Thyroid gland (tissue), 4 donors: ENCODE results near the gene VPS11. TPM values are rescaled to one million over a fixed set of nuclear protein-coding genes. Genes with fewer than 3 reads are reported as not detected.

Experiments used
- DNase-seq, 2 donors: peaks; one replicate each; pipeline ENCODE4 v3.0.0-alpha.2; 2019
- H3K27ac ChIP-seq, 3 donors: fragments of 200-600 bp; sonication (generic); 1 replicate in 2 of 3; 2 replicates in 1 of 3; pipeline ENCODE4 v1.5.1; 2016 to 2019; ENCODE audit warnings: mild to moderate bottlenecking in 1 of 3, moderate library complexity in 1 of 3
- H3K27me3 ChIP-seq: fragments of 200-600 bp; sonication (generic); one replicate; pipeline ENCODE4 v1.5.1; 2019
- H3K36me3 ChIP-seq, 2 donors: fragments of 200-600 bp; sonication (generic); one replicate each; pipeline ENCODE4 v1.5.1; 2016 to 2019
- H3K4me1 ChIP-seq, 2 donors: fragments of 200-600 bp; sonication (generic); one replicate each; pipeline ENCODE4 v1.5.1; 2017 to 2019
- H3K4me3 ChIP-seq, 3 donors: fragments of 200-600 bp; sonication (generic); replicated peaks in 1 of 3; 1 replicate in 2 of 3; 2 replicates in 1 of 3; pipeline ENCODE4 v1.5.1; 2016; ENCODE audit warnings: mild to moderate bottlenecking in 1 of 3
- H3K9me3 ChIP-seq: fragments of 200-600 bp; sonication (generic); one replicate; pipeline ENCODE4 v1.5.1; 2017
- CTCF ChIP-seq, 6 experiments: fragments of 200-600 bp in 3 of 6; fragments of 450-650 bp in 3 of 6; sonication (generic) in 3 of 6; IDR thresholded peaks; one replicate each; pipeline ENCODE4 v1.5.1; 2016 to 2019; ENCODE audit warnings: antibody characterized with exemption in 6 of 6, mild to moderate bottlenecking in 2 of 6, inconsistent platforms in 1 of 6, moderate library complexity in 1 of 6
- POLR2A ChIP-seq, 2 donors: fragments of 450-650 bp; IDR thresholded peaks; one replicate each; pipeline ENCODE4 v1.6.1; 2017; ENCODE audit warnings: antibody characterized with exemption in 2 of 2, mild to moderate bottlenecking in 2 of 2, moderate library complexity in 1 of 2
- WGBS, 2 donors: methylation state at CpG; one replicate each; pipeline ENCODE4 v1.1.5; 2017; 5-methylcytosine and 5-hydroxymethylcytosine counted together
- intact Hi-C: fragments of 100-400 bp; cut with DNase I; formaldehyde crosslinking; loops from one replicate; pipeline ENCODE4 v1.15.1; 2023
- total RNA-seq, 4 donors: library from RNA; depleted of rRNA; stranded (reverse); fragments of >200 nt; gene quantifications; one replicate each; pipeline ENCODE4 v1.2.3, GENCODE V29; 2016

VPS11 gene
- total RNA-seq, 4 donors from 2014 or later: 40.3 to 64.4 (median 47.4) TPM

GRCh38 chr11:119085437-119085847 is 17.8 kb downstream of the VPS11 start:
- no peak for DNase-seq
- H3K9me3 ChIP-seq: no peaks in the 10 kb centered on the region
- peak overlapping the region in 2 of 3 donors; percentile 87 to 93 for H3K27ac ChIP-seq
- 0 to 2% methylated on average over 12 to 13 of the region's 13 CpGs for WGBS, 2 donors
- H3K4me3 ChIP-seq: peak overlapping the region in 2 of 3 donors; percentile 13 to 54
- no peaks in the 10 kb centered on the region for H3K27me3 ChIP-seq
- TF ChIP-seq CTCF (IDR thresholded peaks at IDR 0.05): no peak
- no peak for TF ChIP-seq POLR2A (IDR thresholded peaks at IDR 0.05)
- peaks cover 10 to 32% of the 10 kb centered on the region in 2 donors for H3K4me1 ChIP-seq
- intact Hi-C loops: no loop called here
- H3K36me3 ChIP-seq: peaks cover 23% of the 10 kb centered on the region in 2 donors

GRCh38 chr11:119087123-119087522 is 19.5 kb downstream of the VPS11 start:
- no peak for DNase-seq
- H3K4me1 ChIP-seq: peaks cover 10 to 32% of the 10 kb centered on the region in 2 donors
- 71% methylated on average over 6 of the region's 6 CpGs for WGBS, 2 donors

DNA sequence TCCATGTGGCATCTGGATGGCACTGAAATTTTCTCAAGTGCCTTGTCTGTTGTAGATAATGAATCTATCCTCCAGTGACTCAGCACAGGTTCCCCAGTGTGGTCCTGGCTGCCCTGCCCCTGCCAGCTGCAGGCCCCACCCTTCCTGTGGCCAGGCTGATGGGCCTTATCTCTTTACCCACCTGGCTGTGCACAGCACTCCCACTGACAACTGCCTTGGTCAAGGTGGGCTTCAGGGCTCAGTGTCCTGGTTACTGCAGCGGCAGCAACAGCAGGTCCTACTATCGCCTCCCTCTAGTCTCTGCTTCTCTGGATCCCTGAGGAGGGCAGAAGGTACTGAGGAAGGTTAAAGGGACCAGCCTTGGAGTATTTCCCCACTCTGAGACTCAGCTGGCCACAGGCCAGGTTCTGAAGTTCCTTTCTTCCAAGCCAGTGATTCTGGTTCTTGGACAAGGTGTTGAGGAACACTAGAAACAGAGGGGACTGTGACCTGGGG is 20.2 kb downstream of the VPS11 start:
- no peaks in the 10 kb centered on the region for H3K36me3 ChIP-seq
- H3K9me3 ChIP-seq: no peaks in the 10 kb centered on the region
- intact Hi-C loops: no loop called here
- DNase-seq: peak; percentile 74 to 83
- peak overlapping the region in 1 of 3 donors; percentile 30 for H3K27ac ChIP-seq
- TF ChIP-seq POLR2A (IDR thresholded peaks at IDR 0.05) (no peak), CTCF (IDR thresholded peaks at IDR 0.05) (no peak)
- no peak overlapping the region for H3K4me3 ChIP-seq
- peaks cover 10 to 38% of the 10 kb centered on the region in 2 donors for H3K4me1 ChIP-seq
- WGBS, 2 donors: 20 to 60% methylated on average over 1 to 2 of the region's 2 CpGs
- H3K27me3 ChIP-seq: no peaks in the 10 kb centered on the region

More at GRCh38 chr11:119087123-119087522, 19.5 kb downstream of the VPS11 start:
- no peak overlapping the region for H3K27ac ChIP-seq
- intact Hi-C loops: no loop called here
- H3K36me3 ChIP-seq: peaks cover 6% of the 10 kb centered on the region in 2 donors
- no peak overlapping the region for H3K4me3 ChIP-seq
- TF ChIP-seq POLR2A (IDR thresholded peaks at IDR 0.05) (no peak), CTCF (IDR thresholded peaks at IDR 0.05) (no peak)
- no peaks in the 10 kb centered on the region for H3K9me3 ChIP-seq
- H3K27me3 ChIP-seq: no peaks in the 10 kb centered on the region

DNA sequence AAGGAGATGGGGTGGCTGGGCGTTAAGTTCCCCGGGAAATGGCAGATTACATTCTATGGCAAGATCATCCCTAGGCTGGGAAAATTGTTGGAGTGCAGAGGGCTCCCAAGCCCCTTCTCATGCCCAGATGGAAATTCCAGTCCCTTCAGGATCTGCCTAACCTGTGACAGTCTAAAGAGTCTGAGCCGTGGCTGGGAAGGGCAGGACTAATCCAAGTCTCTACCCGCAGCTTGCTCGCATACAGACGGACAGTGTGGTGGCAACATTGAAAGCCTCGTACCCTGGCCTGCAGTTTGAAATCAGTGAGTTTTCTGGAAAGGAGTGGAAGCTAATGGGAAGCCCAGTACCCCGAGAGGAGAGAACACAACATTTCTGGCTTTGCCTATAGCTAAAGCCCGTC is 20.8 kb downstream of the VPS11 start:
- WGBS, 2 donors: 93 to 95% methylated on average over 9 of the region's 9 CpGs
- no peak for DNase-seq
- no peak overlapping the region for H3K4me3 ChIP-seq
- H3K36me3 ChIP-seq: no peaks in the 10 kb centered on the region
- no peaks in the 10 kb centered on the region for H3K9me3 ChIP-seq
- peaks cover 16 to 44% of the 10 kb centered on the region in 2 donors for H3K4me1 ChIP-seq
- H3K27me3 ChIP-seq: no peaks in the 10 kb centered on the region
- TF ChIP-seq CTCF (IDR thresholded peaks at IDR 0.05) (no peak), POLR2A (IDR thresholded peaks at IDR 0.05) (no peak)
- H3K27ac ChIP-seq: peak overlapping the region in 1 of 3 donors; percentile 30
- intact Hi-C loops: no loop called here

GRCh38 chr11:119089319-119089718 is 21.7 kb downstream of the VPS11 start:
- intact Hi-C loops: no loop called here
- Histone ChIP-seq H3K4me1 (peaks cover 20 to 48% of the 10 kb centered on the region in 2 donors), H3K9me3 (no peaks in the 10 kb centered on the region), H3K27ac (no peak overlapping the region), H3K27me3 (no peaks in the 10 kb centered on the region), H3K36me3 (no peaks in the 10 kb centered on the region), H3K4me3 (no peak overlapping the region)
- TF ChIP-seq CTCF (IDR thresholded peaks at IDR 0.05) (no peak), POLR2A (IDR thresholded peaks at IDR 0.05) (no peak)
- 32 to 75% methylated on average over 1 of the region's 1 CpG for WGBS, 2 donors
- peak in 1 of 2 donors; percentile 39 for DNase-seq
